BLaER1 (cell line): Measurements from ENCODE around the gene STK24.
A peak's percentile ranks its signal among the peaks of the same experiment; 100 is the strongest.

Experiments used
- H3K27ac ChIP-seq: shearing (Covaris generic); formaldehyde crosslinking; 2 replicates; pipeline ENCODE4 v1.8.1; 2022
- H3K27me3 ChIP-seq: shearing (Covaris generic); formaldehyde crosslinking; 2 replicates; pipeline ENCODE4 v1.8.1; 2022
- H3K36me3 ChIP-seq: shearing (Covaris generic); formaldehyde crosslinking; 2 replicates; pipeline ENCODE4 v1.8.1; 2022
- H3K4me1 ChIP-seq: shearing (Covaris generic); formaldehyde crosslinking; 2 replicates; pipeline ENCODE4 v1.8.1; 2022
- H3K4me2 ChIP-seq: shearing (Covaris generic); formaldehyde crosslinking; 2 replicates; pipeline ENCODE4 v1.8.1; 2022
- H3K4me3 ChIP-seq: shearing (Covaris generic); formaldehyde crosslinking; 2 replicates; pipeline ENCODE4 v1.8.1; 2022
- H3K9ac ChIP-seq: shearing (Covaris generic); formaldehyde crosslinking; 2 replicates; pipeline ENCODE4 v1.8.1; 2022
- H3K9me3 ChIP-seq: shearing (Covaris generic); formaldehyde crosslinking; 2 replicates; pipeline ENCODE4 v1.8.1; 2022
- H4K20me1 ChIP-seq: shearing (Covaris generic); formaldehyde crosslinking; 2 replicates; pipeline ENCODE4 v1.8.1; 2022
- Cebpa-rat ChIP-seq: shearing (Covaris generic); IDR thresholded peaks from 2 replicates; pipeline ENCODE4 v1.8.1; 2022

STK24 gene

GRCh38 chr13:98485561-98485960, 91.3 kb downstream of the STK24 start:
- Histone ChIP-seq H3K4me3 (no peak overlapping the region), H3K27me3 (no peaks in the 10 kb centered on the region), H3K9ac (no peak overlapping the region), H3K4me1 (peaks cover 61% of the 10 kb centered on the region), H3K36me3 (peaks cover 28% of the 10 kb centered on the region), H3K9me3 (no peaks in the 10 kb centered on the region), H3K27ac (no peak overlapping the region), H3K4me2 (no peak overlapping the region), H4K20me1 (peaks cover 100% of the 10 kb centered on the region)
- no peak for TF ChIP-seq Cebpa-rat

- H3K9ac ChIP-seq: no peak overlapping the region
- no peaks in the 10 kb centered on the region for H3K27me3 ChIP-seq
- TF ChIP-seq Cebpa-rat: no peak
- H3K27ac ChIP-seq: no peak overlapping the region
- no peak overlapping the region for H3K4me2 ChIP-seq
- H4K20me1 ChIP-seq: peaks cover 100% of the 10 kb centered on the region
- H3K36me3 ChIP-seq: peaks cover 23% of the 10 kb centered on the region
- peaks cover 51% of the 10 kb centered on the region for H3K4me1 ChIP-seq
- no peaks in the 10 kb centered on the region for H3K9me3 ChIP-seq
- H3K4me3 ChIP-seq: no peak overlapping the region
Observed at GRCh38 chr13:98484289-98485219, 92.4 kb downstream of the STK24 start.

- Histone ChIP-seq H3K9me3 (no peaks in the 10 kb centered on the region), H4K20me1 (peaks cover 100% of the 10 kb centered on the region), H3K9ac (no peak overlapping the region), H3K36me3 (peaks cover 17% of the 10 kb centered on the region), H3K4me2 (peak overlapping the region; percentile 71; the same call in 1 of the 2 replicates), H3K27ac (no peak overlapping the region), H3K4me3 (no peak overlapping the region), H3K4me1 (peaks cover 47% of the 10 kb centered on the region), H3K27me3 (no peaks in the 10 kb centered on the region)
- TF ChIP-seq Cebpa-rat: no peak
Observed at GRCh38 chr13:98483601-98484288, 93.2 kb downstream of the STK24 start.

GRCh38 chr13:98482476-98483444, 94.1 kb downstream of the STK24 start:
- Histone ChIP-seq H4K20me1 (peaks cover 100% of the 10 kb centered on the region), H3K27ac (no peak overlapping the region), H3K4me1 (peaks cover 47% of the 10 kb centered on the region), H3K36me3 (peaks cover 17% of the 10 kb centered on the region), H3K27me3 (no peaks in the 10 kb centered on the region), H3K4me3 (no peak overlapping the region), H3K4me2 (peak overlapping the region; percentile 71), H3K9me3 (no peaks in the 10 kb centered on the region), H3K9ac (peak overlapping the region; percentile 27; the same call in 1 of the 2 replicates)
- TF ChIP-seq Cebpa-rat: no peak

GRCh38 chr13:98480915-98481877, 95.7 kb downstream of the STK24 start:
- peaks cover 100% of the 10 kb centered on the region for H4K20me1 ChIP-seq
- TF ChIP-seq Cebpa-rat: no peak
- H3K4me3 ChIP-seq: no peak overlapping the region

GRCh38 chr13:98479496-98480003, 97.4 kb downstream of the STK24 start:
- H3K27me3 ChIP-seq: no peaks in the 10 kb centered on the region
- no peak overlapping the region for H3K9ac ChIP-seq
- peaks cover 28% of the 10 kb centered on the region for H3K36me3 ChIP-seq
- TF ChIP-seq Cebpa-rat: no peak
- H3K4me1 ChIP-seq: peaks cover 57% of the 10 kb centered on the region
- H3K4me2 ChIP-seq: no peak overlapping the region
- peaks cover 99% of the 10 kb centered on the region for H4K20me1 ChIP-seq
- no peak overlapping the region for H3K4me3 ChIP-seq
- no peak overlapping the region for H3K27ac ChIP-seq
- H3K9me3 ChIP-seq: peaks cover 1% of the 10 kb centered on the region; the same call in 1 of the 2 replicates

More at GRCh38 chr13:98480915-98481877, 95.7 kb downstream of the STK24 start:
- H3K9ac ChIP-seq: no peak overlapping the region
- no peaks in the 10 kb centered on the region for H3K9me3 ChIP-seq
- H3K4me2 ChIP-seq: no peak overlapping the region
- H3K27ac ChIP-seq: no peak overlapping the region
- H3K27me3 ChIP-seq: no peaks in the 10 kb centered on the region
- H3K36me3 ChIP-seq: peaks cover 17% of the 10 kb centered on the region
- peaks cover 59% of the 10 kb centered on the region for H3K4me1 ChIP-seq

- Histone ChIP-seq H3K4me1 (peaks cover 46% of the 10 kb centered on the region), H3K4me2 (peak overlapping the region; percentile 58), H3K9me3 (peaks cover 12% of the 10 kb centered on the region), H3K27ac (no peak overlapping the region), H3K27me3 (no peaks in the 10 kb centered on the region), H3K36me3 (peaks cover 39% of the 10 kb centered on the region), H4K20me1 (peaks cover 97% of the 10 kb centered on the region), H3K9ac (no peak overlapping the region), H3K4me3 (no peak overlapping the region)
- TF ChIP-seq Cebpa-rat: no peak
Observed at GRCh38 chr13:98478189-98479129, 98.4 kb downstream of the STK24 start.
